Type B pancreatic cell (in vitro differentiated cells): ENCODE data around the gene FEZF2. TPM values are rescaled to one million over a fixed set of nuclear protein-coding genes. Genes with fewer than 3 reads are reported as not detected.

ENCODE experiments used
- DNase-seq: peaks from one replicate; pipeline ENCODE4 v3.0.0; 2021; ENCODE audit warnings: mixed read lengths; ENCODE audit not compliant: unreplicated experiment; ENCODE audit errors: extremely low spot score
- H3K27ac Mint-ChIP-seq: 2 replicates; pipeline ENCODE4 v1.8.0; 2021; ENCODE audit warnings: mild to moderate bottlenecking, mixed read lengths
- H3K27me3 Mint-ChIP-seq: 2 replicates; pipeline ENCODE4 v1.8.0; 2021; ENCODE audit warnings: mixed read lengths
- H3K36me3 Mint-ChIP-seq: 2 replicates; pipeline ENCODE4 v1.8.0; 2021; ENCODE audit warnings: mixed read lengths
- H3K4me1 Mint-ChIP-seq: one replicate; pipeline ENCODE4 v1.8.0; 2021; ENCODE audit warnings: mixed read lengths; ENCODE audit not compliant: unreplicated experiment
- H3K4me3 Mint-ChIP-seq: 2 replicates; pipeline ENCODE4 v1.8.0; 2021; ENCODE audit warnings: mild to moderate bottlenecking, mixed read lengths
- H3K9me3 Mint-ChIP-seq: 2 replicates; pipeline ENCODE4 v1.8.0; 2021; ENCODE audit warnings: mixed read lengths
- total RNA-seq: library from RNA; stranded (reverse); gene quantifications from 2 replicates; pipeline ENCODE4 v1.2.1, GENCODE V29; 2021; ENCODE audit warnings: low replicate concordance
- TF ChIP-seq, protein P1 (sequence below): fragments of 200-600 bp; sonication (generic); conservative IDR thresholded peaks from 2 replicates; pipeline ENCODE4 v1.5.0; 2021; ENCODE audit warnings: antibody characterized with exemption, mild to moderate bottlenecking

Gene FEZF2
- total RNA-seq, 1 donor from 2014 or later = 0.24 TPM

DNA sequence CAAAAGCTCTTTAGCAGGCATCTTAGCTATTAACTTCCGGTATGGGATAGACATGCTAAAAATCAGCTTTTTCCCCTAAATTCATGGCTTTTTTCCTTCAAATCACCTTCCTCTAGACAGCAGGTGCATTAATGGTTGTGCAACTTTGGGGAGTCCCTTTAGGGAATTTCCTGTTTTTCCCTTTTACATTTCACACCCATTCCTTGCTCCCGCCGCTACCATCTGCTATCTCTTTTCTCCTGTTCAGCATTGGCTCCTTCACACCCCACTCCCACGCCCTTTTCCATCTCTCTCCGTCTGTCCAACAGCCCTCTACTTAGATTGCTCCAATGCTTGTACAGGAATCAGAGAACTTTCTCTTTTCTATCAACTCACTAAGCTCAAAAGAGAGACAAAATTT lies 43.4 kb downstream of the FEZF2 start:
- DNase-seq = no peak
- Mint-ChIP-seq H3K4me1 (no peaks in the 10 kb centered on the region), H3K9me3 (no peaks in the 10 kb centered on the region), H3K36me3 (no peaks in the 10 kb centered on the region), H3K27me3 (no peaks in the 10 kb centered on the region), H3K4me3 (no peak overlapping the region), H3K27ac (no peak overlapping the region)
- TF ChIP-seq, protein P1, sequence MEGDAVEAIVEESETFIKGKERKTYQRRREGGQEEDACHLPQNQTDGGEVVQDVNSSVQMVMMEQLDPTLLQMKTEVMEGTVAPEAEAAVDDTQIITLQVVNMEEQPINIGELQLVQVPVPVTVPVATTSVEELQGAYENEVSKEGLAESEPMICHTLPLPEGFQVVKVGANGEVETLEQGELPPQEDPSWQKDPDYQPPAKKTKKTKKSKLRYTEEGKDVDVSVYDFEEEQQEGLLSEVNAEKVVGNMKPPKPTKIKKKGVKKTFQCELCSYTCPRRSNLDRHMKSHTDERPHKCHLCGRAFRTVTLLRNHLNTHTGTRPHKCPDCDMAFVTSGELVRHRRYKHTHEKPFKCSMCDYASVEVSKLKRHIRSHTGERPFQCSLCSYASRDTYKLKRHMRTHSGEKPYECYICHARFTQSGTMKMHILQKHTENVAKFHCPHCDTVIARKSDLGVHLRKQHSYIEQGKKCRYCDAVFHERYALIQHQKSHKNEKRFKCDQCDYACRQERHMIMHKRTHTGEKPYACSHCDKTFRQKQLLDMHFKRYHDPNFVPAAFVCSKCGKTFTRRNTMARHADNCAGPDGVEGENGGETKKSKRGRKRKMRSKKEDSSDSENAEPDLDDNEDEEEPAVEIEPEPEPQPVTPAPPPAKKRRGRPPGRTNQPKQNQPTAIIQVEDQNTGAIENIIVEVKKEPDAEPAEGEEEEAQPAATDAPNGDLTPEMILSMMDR = no peak

DNA sequence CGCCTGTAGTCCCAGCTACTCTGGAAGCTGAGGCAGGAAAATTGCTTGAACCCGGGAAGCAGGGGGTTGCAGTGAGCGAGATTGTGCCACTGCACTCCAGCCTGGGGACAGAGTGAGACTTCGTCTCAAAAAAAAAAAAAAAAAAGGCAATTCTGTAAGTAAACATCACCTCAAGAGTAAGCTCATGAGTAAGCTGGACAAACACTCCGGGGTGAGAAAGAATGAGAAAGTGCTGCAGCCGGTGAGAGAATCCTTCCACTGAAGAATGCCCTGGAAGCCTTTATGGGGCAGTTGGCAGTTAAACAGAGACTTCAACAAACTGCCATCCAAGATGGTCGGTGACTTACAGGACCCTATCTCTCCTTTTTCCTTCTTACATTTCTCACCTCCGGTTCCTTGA lies 47.5 kb downstream of the FEZF2 start:
- Mint-ChIP-seq H3K4me1 (no peaks in the 10 kb centered on the region), H3K36me3 (no peaks in the 10 kb centered on the region), H3K9me3 (no peaks in the 10 kb centered on the region), H3K27ac (no peak overlapping the region), H3K4me3 (no peak overlapping the region), H3K27me3 (no peaks in the 10 kb centered on the region)
- DNase-seq = no peak
- TF ChIP-seq, protein P1 = no peak

DNA sequence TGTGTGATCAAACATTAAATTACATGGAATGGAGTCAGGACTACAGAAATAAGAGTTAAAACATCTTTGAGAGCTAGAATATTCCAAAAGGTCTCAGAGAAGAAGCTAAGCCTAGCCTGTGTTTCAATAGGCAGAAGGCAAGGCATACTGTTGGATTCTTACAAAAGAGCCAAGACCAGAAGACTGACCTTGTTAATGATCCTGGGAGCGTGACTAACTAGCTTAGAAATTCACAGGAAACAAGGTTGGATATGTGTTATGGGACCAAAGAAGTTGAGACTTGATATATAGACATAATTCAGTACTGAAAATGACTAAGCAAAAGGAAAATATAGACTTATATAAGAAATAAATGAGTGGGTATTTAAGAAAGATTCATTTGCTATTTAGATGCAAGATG lies 50.1 kb downstream of the FEZF2 start:
- DNase-seq = no peak
- H3K4me3 Mint-ChIP-seq = no peak overlapping the region

More for the DNA sequence above, 50.1 kb downstream of the FEZF2 start:
- no peaks in the 10 kb centered on the region for H3K27me3 Mint-ChIP-seq
- H3K36me3 Mint-ChIP-seq = no peaks in the 10 kb centered on the region
- H3K9me3 Mint-ChIP-seq = peaks cover 6% of the 10 kb centered on the region
- H3K27ac Mint-ChIP-seq = no peak overlapping the region
- TF ChIP-seq, protein P1 = no peak
- H3K4me1 Mint-ChIP-seq = peaks cover 18% of the 10 kb centered on the region
